Measurements from ENCODE around the gene WSCD2.

Gene WSCD2

GRCh38 chr12:108131035-108131434, 1.9 kb downstream of the WSCD2 start:
- no peak for TF ChIP-seq CTCF (IDR thresholded peaks at IDR 0.05; ENCODE audit: control extremely low read depth, extremely low read depth, low read depth, missing control alignments)
- POLR2A ChIA-PET, result no interaction called here

GRCh38 chr12:108131657-108132126, 2.6 kb downstream of the WSCD2 start:
- DNase-seq (ENCODE audit: extremely low spot score), result no peak
- TF ChIP-seq CTCF (IDR thresholded peaks at IDR 0.05; ENCODE audit: control extremely low read depth, extremely low read depth, low read depth, missing control alignments), result no peak
- ChIA-PET CTCF (no interaction called here), POLR2A (no interaction called here)

More at GRCh38 chr12:108131035-108131434, 1.9 kb downstream of the WSCD2 start:
- no peak for DNase-seq (ENCODE audit: extremely low spot score)
- CTCF ChIA-PET, result interaction anchor here (0.9 to 1.3 kb wide), 2 partner anchors 10 to 13 kb away, joined by 3 read pairs; no protein-coding TSS in a partner anchor

GRCh38 chr12:108133482-108133881, 4.4 kb downstream of the WSCD2 start:
- DNase-seq (ENCODE audit: extremely low spot score), result no peak
- ChIA-PET CTCF (no interaction called here), POLR2A (no interaction called here)
- TF ChIP-seq CTCF (IDR thresholded peaks at IDR 0.05; ENCODE audit: control extremely low read depth, extremely low read depth, low read depth, missing control alignments), result no peak

GRCh38 chr12:108134744-108135143, 5.7 kb downstream of the WSCD2 start:
- POLR2A ChIA-PET, result no interaction called here
- no peak for TF ChIP-seq CTCF (IDR thresholded peaks at IDR 0.05; ENCODE audit: control extremely low read depth, extremely low read depth, low read depth, missing control alignments)
- CTCF ChIA-PET, result interaction anchor here (1.2 kb wide), 1 partner anchor 9 kb away, joined by 3 read pairs; no protein-coding TSS in a partner anchor
- no peak for DNase-seq (ENCODE audit: extremely low spot score)

GRCh38 chr12:108135627-108136026, 6.5 kb downstream of the WSCD2 start:
- ChIA-PET POLR2A (no interaction called here), CTCF (no interaction called here)
- no peak for TF ChIP-seq CTCF (IDR thresholded peaks at IDR 0.05; ENCODE audit: control extremely low read depth, extremely low read depth, low read depth, missing control alignments)
- no peak for DNase-seq (ENCODE audit: extremely low spot score)

GRCh38 chr12:108136697-108137096, 7.6 kb downstream of the WSCD2 start:
- POLR2A ChIA-PET, result no interaction called here

More at GRCh38 chr12:108136697-108137096, 7.6 kb downstream of the WSCD2 start:
- no peak for TF ChIP-seq CTCF (IDR thresholded peaks at IDR 0.05; ENCODE audit: control extremely low read depth, extremely low read depth, low read depth, missing control alignments)
- DNase-seq (ENCODE audit: extremely low spot score), result no peak
- CTCF ChIA-PET, result interaction anchor here (0.9 to 1.2 kb wide), 4 partner anchors 10 to 49 kb away, joined by 3 read pairs; no protein-coding TSS in a partner anchor
